Right ventricle myocardium superior (tissue), 1 donor: ENCODE results near the gene AFDN. TPM values are rescaled to one million over a fixed set of nuclear protein-coding genes. Genes with fewer than 3 reads are reported as not detected.

Experiments used
- ATAC-seq: fragments of 200-7000 bp; cut with Tn5 transposase; one replicate; pipeline ENCODE4 v1.9.1; 2020; ENCODE audit warnings: mild to moderate bottlenecking; ENCODE audit not compliant: poor library complexity
- DNase-seq: peaks from one replicate; pipeline ENCODE4 v3.0.0-alpha.2; 2020
- intact Hi-C: fragments of 100-400 bp; cut with DNase I; formaldehyde crosslinking; loops from one replicate; pipeline ENCODE4 v1.11.2; 2022
- total RNA-seq: library from RNA; stranded (reverse); fragmentation: NEBNext Ultra II Directional; extraction: Animal tissue kit (Norgen Biotek cat#: 25700); gene quantifications from one replicate; pipeline ENCODE4 v1.2.1, GENCODE V29; 2021
- donor health status: DM: no; HTN: yes; CAD: no; lungs with severe emphysema.

Gene AFDN
- total RNA-seq, 1 donor from 2014 or later, result 49.1 TPM

DNA sequence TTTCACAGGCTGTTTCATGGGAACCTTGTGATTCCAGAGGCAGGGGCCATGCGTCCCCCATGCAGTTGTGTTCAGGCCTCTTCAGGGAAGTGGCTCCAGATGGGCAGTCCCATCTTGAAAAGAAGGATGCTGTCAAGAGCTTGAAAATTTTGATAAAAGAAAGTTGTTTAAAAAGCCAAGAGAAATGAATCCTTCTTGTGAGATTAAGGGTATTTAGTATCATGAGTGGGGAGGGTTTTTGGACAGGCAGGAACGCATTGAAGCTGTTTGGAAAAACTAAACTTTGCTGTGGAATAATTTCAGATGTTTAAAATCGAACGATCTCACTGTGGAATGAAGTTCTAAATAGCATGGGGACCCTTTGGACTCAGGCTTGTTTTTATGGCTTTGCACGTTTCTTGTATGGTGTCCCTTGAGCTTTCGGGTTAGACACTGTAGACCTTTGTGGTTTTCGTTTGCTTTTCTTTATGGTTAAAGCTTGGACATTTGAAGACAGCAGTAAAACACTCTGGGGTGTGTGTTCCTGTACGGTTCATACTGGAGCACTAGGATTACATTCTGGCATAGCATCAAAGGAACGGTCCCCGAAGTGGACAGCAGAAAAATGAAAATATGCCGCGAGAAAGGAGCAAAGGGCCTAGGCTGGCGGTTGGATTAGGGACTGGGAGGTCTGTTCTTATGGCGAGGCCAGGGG is 188.9 kb downstream of the AFDN start:
- no peak for DNase-seq
- intact Hi-C loops, result no loop called here
- ATAC-seq, result no peak

DNA sequence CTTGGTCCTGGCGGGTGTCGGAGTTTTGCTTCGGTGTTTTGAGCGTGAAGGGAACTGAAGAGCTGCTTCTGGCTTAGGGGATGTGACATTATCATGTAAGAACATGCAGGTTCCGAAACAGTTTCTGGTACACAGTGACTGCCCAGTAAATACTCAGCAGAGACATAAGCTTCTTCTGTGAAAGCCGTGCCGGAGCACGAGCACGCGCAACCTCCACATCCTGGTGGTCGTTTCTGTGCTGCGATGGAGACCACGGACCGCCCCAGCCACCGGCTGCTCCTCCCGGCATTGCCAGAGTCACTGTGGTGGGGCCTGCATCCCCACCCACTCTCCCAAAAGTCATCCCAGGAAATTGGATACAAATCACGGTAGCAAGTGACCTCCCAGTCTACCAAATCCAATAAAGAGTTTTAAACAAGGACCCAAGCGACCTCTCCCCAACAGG is 189.5 kb downstream of the AFDN start:
- no peak for DNase-seq
- intact Hi-C loops, result no loop called here
- ATAC-seq, result no peak

GRCh38 chr6:168016721-168017525 is 190.2 kb downstream of the AFDN start:
- intact Hi-C loops, result no loop called here
- DNase-seq, result no peak
- ATAC-seq, result no peak

DNA sequence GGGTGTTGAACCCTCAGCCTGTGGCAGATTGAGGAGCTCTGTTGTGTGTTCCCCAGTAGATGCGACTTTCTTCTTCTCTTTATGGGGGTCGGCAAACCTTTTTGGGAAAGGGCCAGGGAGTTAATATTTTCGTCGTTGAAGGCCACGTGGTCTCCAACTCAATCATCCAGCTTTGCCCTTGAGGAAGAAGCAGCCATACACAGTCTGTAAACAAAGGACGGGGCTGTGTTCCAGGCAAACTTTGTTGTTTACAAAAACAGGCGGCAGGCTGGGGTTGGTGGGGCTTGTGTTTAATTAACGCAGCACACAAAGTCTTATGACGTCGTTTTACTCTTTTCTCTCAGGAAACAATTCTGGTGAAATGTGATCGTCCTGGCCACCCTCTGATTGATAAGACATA is 190.9 kb downstream of the AFDN start:
- intact Hi-C loops, result no loop called here
- DNase-seq, result no peak
- ATAC-seq, result no peak

GRCh38 chr6:168018664-168019063 is 192.0 kb downstream of the AFDN start:
- ATAC-seq (no peak), DNase-seq (no peak)
- intact Hi-C loops, result no loop called here

- ATAC-seq, result no peak
- intact Hi-C loops, result no loop called here
- no peak for DNase-seq
Observed at GRCh38 chr6:168020242-168020641, 193.5 kb downstream of the AFDN start.

- intact Hi-C loops, result no loop called here
- no peak for ATAC-seq
- DNase-seq, result no peak
Observed at GRCh38 chr6:168021581-168021980, 194.9 kb downstream of the AFDN start.

Other genes starting within 250 kb of the AFDN start
- gene KIF25, start 170.8 kb downstream of the AFDN start, total RNA-seq, result 0.35 TPM